Ovary (tissue), 9 donors: ENCODE results near the gene CCDC179. TPM values are rescaled to one million over a fixed set of nuclear protein-coding genes. Genes with fewer than 3 reads are reported as not detected.

ENCODE experiments used
- DNase-seq, 5 donors: peaks; one replicate each; pipeline ENCODE4 v3.0.0-alpha.2; 2019 to 2020
- H3K27ac ChIP-seq, 2 donors: fragments of 200-600 bp; one replicate each; pipeline versions ENCODE4 v1.5.1 to v1.8.0; 2019 to 2022
- H3K27me3 ChIP-seq: fragments of 200-600 bp; one replicate; pipeline ENCODE4 v1.8.0; 2022
- H3K36me3 ChIP-seq: fragments of 200-600 bp; sonication (generic); one replicate; pipeline ENCODE4 v1.5.1; 2019
- H3K4me1 ChIP-seq: one replicate; pipeline ENCODE4 v1.8.1; 2013; ENCODE audit warnings: mild to moderate bottlenecking, moderate library complexity; ENCODE audit not compliant: insufficient read depth
- H3K4me3 ChIP-seq: fragments of 200-600 bp; sonication (generic); one replicate; pipeline ENCODE4 v1.5.1; 2017
- H3K9me3 ChIP-seq, 2 donors: fragments of 200-600 bp in 1 of 2; sonication (generic) in 1 of 2; one replicate each; pipeline versions ENCODE4 v1.5.1 to v1.8.1; 2013 to 2019; ENCODE audit warnings: mild to moderate bottlenecking in 1 of 2, moderate library complexity in 1 of 2
- EP300 ChIP-seq: sonication (generic); formaldehyde crosslinking; IDR thresholded peaks from one replicate; pipeline ENCODE4 v1.6.1; 2017; ENCODE audit warnings: antibody characterized with exemption
- POLR2A ChIP-seq: fragments of 450-650 bp; IDR thresholded peaks from one replicate; pipeline ENCODE4 v1.6.1; 2017; ENCODE audit warnings: antibody characterized with exemption, mild to moderate bottlenecking, moderate library complexity
- WGBS, 3 donors: extraction: QIAGEN DNeasy Blood & Tissue Kit in 1 of 3; methylation state at CpG; one replicate each; pipeline versions ENCODE4 v1.1.5 to v1.1.7; 2013 to 2017; 5-methylcytosine and 5-hydroxymethylcytosine counted together
- intact Hi-C, 4 donors: fragments of 100-400 bp; cut with DNase I; formaldehyde crosslinking; loops; one replicate each; pipeline versions ENCODE4 v1.11.0 to v1.15.1; 2022 to 2023
- polyA plus RNA-seq, 2 donors: library from polyadenylated mRNA; stranded (reverse); fragments of 200-250 nt in 1 of 2; fragments of 350-450 nt in 1 of 2; fragmentation: Illumina TruSeq in 1 of 2; extraction: RNeasy Lipid Tissue Mini Kit (QIAGEN cat#74804) in 1 of 2; gene quantifications; one replicate each; pipeline ENCODE4 v1.2.3, GENCODE V29; 2013 to 2014
- total RNA-seq, 7 donors: library from RNA; depleted of rRNA in 2 of 7; stranded (reverse); fragments of >200 nt in 2 of 7; fragmentation: NEBNext Ultra II Directional in 3 of 7; extraction: Animal tissue kit (Norgen Biotek cat#: 25700) in 3 of 7; gene quantifications; one replicate each; pipeline versions ENCODE4 v1.1.0 to v1.2.4, GENCODE V29; 2016 to 2023
- TF ChIP-seq, protein P1 (sequence below), 3 donors: fragments of 450-650 bp in 2 of 3; fragments of 200-600 bp in 1 of 3; IDR thresholded peaks; one replicate each; pipeline versions ENCODE4 v1.5.1 to v1.8.0; 2016 to 2022; ENCODE audit warnings: antibody characterized with exemption in 3 of 3, mild to moderate bottlenecking in 1 of 3
- donor health status: DM: no; HTN: no; CAD: no; lungs with moderate emphysema.
- donor health status: DM: no; HTN: no; CAD: no.
- donor health status: Bipolar disorder and iron deficiency.
- donor health status: DM: yes; HTN: yes; CAD: no.
- donor health status: DM: no; HTN: no; CAD: no.
- donor health status: DM: yes; HTN: yes; CAD: no.

The CCDC179 gene
- total and polyA plus RNA-seq, 9 donors: not detected

DNA sequence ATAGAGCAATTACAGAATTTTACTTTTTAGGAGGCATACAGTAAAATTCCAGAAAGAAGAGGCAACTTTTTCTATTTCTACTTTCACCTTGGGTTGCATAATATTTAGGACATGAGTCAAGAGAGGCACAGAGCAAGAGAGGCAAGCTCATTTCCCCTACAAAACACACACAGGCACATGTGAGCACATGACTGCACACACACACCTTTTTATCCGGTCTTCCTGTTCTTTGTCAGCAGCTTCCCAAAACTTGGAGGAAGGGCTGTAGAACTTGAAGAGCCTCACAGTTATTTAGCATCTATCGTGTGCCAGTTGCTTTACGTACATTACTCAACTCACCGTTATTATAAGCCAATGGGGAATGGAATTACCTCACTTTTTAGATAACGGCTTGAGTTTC is 37.8 kb upstream of the CCDC179 start:
- DNase-seq: no peak
- Histone ChIP-seq H3K4me3 (no peak overlapping the region), H3K9me3 (no peaks in the 10 kb centered on the region), H3K27me3 (no peaks in the 10 kb centered on the region), H3K36me3 (no peaks in the 10 kb centered on the region), H3K4me1 (no peaks in the 10 kb centered on the region), H3K27ac (no peak overlapping the region)
- intact Hi-C loops: no loop called here
- TF ChIP-seq, protein P1, sequence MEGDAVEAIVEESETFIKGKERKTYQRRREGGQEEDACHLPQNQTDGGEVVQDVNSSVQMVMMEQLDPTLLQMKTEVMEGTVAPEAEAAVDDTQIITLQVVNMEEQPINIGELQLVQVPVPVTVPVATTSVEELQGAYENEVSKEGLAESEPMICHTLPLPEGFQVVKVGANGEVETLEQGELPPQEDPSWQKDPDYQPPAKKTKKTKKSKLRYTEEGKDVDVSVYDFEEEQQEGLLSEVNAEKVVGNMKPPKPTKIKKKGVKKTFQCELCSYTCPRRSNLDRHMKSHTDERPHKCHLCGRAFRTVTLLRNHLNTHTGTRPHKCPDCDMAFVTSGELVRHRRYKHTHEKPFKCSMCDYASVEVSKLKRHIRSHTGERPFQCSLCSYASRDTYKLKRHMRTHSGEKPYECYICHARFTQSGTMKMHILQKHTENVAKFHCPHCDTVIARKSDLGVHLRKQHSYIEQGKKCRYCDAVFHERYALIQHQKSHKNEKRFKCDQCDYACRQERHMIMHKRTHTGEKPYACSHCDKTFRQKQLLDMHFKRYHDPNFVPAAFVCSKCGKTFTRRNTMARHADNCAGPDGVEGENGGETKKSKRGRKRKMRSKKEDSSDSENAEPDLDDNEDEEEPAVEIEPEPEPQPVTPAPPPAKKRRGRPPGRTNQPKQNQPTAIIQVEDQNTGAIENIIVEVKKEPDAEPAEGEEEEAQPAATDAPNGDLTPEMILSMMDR (IDR thresholded peaks at IDR 0.05): no peak
- no peak for TF ChIP-seq EP300
- 87 to 93% (median 92%) methylated on average over 5 of the region's 5 CpGs for WGBS, 3 donors

GRCh38 chr11:22890227-22890626 is 30.0 kb upstream of the CCDC179 start:
- TF ChIP-seq POLR2A (no peak), EP300 (no peak)
- TF ChIP-seq, protein P1 (IDR thresholded peaks at IDR 0.05): no peak
- no peaks in the 10 kb centered on the region for H3K27me3 ChIP-seq
- WGBS, 3 donors: 87 to 91% (median 88%) methylated on average over 2 of the region's 2 CpGs

DNA sequence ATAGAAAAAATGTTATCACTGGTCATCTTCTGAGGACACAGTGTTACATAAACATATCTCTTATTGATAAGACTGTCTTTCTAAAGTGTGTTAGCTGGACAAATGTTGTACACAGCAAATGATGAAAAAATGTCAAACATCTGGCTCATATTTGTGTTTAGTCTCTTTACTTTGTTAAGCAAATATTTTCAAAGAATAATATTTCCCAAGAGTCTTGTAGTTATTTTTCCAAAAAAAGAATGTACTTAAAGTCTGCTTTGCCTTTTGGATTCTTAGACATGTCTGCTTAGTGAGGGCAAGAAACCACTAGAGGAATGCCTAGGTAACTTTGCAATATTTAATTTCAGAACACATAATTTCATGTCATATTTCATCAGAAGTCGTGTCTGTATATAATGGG is 23.9 kb upstream of the CCDC179 start:
- intact Hi-C loops: no loop called here
- DNase-seq: no peak

More at GRCh38 chr11:22890227-22890626, 30.0 kb upstream of the CCDC179 start:
- no peaks in the 10 kb centered on the region for H3K4me1 ChIP-seq
- no peaks in the 10 kb centered on the region for H3K36me3 ChIP-seq
- H3K27ac ChIP-seq: no peak overlapping the region
- intact Hi-C loops: no loop called here
- H3K4me3 ChIP-seq: no peak overlapping the region
- DNase-seq: no peak
- no peaks in the 10 kb centered on the region for H3K9me3 ChIP-seq

GRCh38 chr11:22879630-22880029 is 19.4 kb upstream of the CCDC179 start:
- DNase-seq: no peak
- H3K4me3 ChIP-seq: no peak overlapping the region
- TF ChIP-seq, protein P1 (IDR thresholded peaks at IDR 0.05): no peak
- TF ChIP-seq EP300 (no peak), POLR2A (no peak)
- H3K9me3 ChIP-seq: no peaks in the 10 kb centered on the region
- no peak overlapping the region for H3K27ac ChIP-seq
- no peaks in the 10 kb centered on the region for H3K4me1 ChIP-seq
- no peaks in the 10 kb centered on the region for H3K36me3 ChIP-seq
- intact Hi-C loops: no loop called here
- 3 to 12% (median 10%) methylated on average over 2 of the region's 2 CpGs for WGBS, 3 donors
- H3K27me3 ChIP-seq: no peaks in the 10 kb centered on the region

More for the DNA sequence above, 23.9 kb upstream of the CCDC179 start:
- no peaks in the 10 kb centered on the region for H3K9me3 ChIP-seq
- no peaks in the 10 kb centered on the region for H3K4me1 ChIP-seq
- no peaks in the 10 kb centered on the region for H3K36me3 ChIP-seq
- TF ChIP-seq POLR2A (no peak), EP300 (no peak)
- TF ChIP-seq, protein P1 (IDR thresholded peaks at IDR 0.05): no peak
- no peaks in the 10 kb centered on the region for H3K27me3 ChIP-seq
- H3K4me3 ChIP-seq: no peak overlapping the region
- no peak overlapping the region for H3K27ac ChIP-seq
- WGBS, 3 donors: 7 to 10% (median 9%) methylated on average over 1 of the region's 1 CpG

GRCh38 chr11:22878604-22879003 is 18.3 kb upstream of the CCDC179 start:
- no peak for DNase-seq
- intact Hi-C loops: no loop called here
- no peak overlapping the region for H3K4me3 ChIP-seq
- H3K27ac ChIP-seq: no peak overlapping the region
- no peaks in the 10 kb centered on the region for H3K27me3 ChIP-seq
- no peaks in the 10 kb centered on the region for H3K4me1 ChIP-seq
- TF ChIP-seq, protein P1 (IDR thresholded peaks at IDR 0.05): no peak
- TF ChIP-seq EP300 (no peak), POLR2A (no peak)
- H3K9me3 ChIP-seq: no peaks in the 10 kb centered on the region
- H3K36me3 ChIP-seq: no peaks in the 10 kb centered on the region
